GM12874 (cell line): ENCODE results near the gene MYO1H.

Source experiments
- TF ChIP-seq, protein P1 (sequence below): IDR thresholded peaks from 2 replicates; pipeline ENCODE4 v1.5.1; 2011; ENCODE audit warnings: low read depth, mild to moderate bottlenecking, control low read depth, low read length, moderate library complexity; ENCODE audit not compliant: insufficient read depth

The MYO1H gene

DNA sequence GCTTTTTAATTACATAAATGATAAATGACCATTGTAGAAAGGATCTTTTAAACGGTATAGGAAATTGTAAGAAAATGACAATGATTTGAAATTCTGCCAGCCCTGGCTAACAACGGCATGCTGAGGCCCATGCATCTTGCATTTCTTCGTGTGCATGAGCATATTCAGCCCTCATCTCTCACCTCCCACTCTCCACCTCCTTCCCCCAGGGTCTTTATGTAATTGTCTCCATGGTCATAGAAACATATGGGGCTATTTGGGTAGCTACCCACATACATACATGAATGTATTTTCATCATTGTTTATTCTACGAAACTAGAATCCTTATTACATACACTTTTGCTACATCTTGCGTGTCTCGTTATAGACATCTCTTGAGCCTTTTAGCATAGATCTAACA lies 4.5 kb downstream of the MYO1H start:
- TF ChIP-seq, protein P1, sequence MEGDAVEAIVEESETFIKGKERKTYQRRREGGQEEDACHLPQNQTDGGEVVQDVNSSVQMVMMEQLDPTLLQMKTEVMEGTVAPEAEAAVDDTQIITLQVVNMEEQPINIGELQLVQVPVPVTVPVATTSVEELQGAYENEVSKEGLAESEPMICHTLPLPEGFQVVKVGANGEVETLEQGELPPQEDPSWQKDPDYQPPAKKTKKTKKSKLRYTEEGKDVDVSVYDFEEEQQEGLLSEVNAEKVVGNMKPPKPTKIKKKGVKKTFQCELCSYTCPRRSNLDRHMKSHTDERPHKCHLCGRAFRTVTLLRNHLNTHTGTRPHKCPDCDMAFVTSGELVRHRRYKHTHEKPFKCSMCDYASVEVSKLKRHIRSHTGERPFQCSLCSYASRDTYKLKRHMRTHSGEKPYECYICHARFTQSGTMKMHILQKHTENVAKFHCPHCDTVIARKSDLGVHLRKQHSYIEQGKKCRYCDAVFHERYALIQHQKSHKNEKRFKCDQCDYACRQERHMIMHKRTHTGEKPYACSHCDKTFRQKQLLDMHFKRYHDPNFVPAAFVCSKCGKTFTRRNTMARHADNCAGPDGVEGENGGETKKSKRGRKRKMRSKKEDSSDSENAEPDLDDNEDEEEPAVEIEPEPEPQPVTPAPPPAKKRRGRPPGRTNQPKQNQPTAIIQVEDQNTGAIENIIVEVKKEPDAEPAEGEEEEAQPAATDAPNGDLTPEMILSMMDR = no peak

DNA sequence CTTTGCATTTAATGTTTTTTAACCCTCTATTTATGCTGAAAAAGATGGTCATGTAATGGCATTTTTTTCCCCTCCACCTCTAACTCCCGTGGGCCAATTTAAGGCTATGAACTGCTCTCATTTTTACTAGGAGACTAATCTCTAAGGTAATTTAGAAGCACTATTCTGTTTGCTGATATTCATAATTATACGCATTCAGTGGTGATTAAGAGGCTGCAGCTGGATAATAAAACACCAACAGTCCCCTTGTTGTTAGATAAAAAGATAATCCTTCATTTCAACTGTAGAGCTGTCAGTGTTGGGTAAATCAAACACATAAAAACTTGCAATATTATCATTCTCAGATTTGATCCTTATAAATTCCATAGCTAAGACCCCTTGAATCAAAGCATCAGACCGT lies 8.9 kb downstream of the MYO1H start:
- TF ChIP-seq, protein P1 = no peak

GRCh38 chr12:109357032-109357431 lies 9.3 kb downstream of the MYO1H start:
- TF ChIP-seq, protein P1 = no peak

- TF ChIP-seq, protein P1 = no peak
Measured at GRCh38 chr12:109358154-109358869, 10.6 kb downstream of the MYO1H start.

- TF ChIP-seq, protein P1 = no peak
Measured at GRCh38 chr12:109359131-109359690, 11.5 kb downstream of the MYO1H start.

DNA sequence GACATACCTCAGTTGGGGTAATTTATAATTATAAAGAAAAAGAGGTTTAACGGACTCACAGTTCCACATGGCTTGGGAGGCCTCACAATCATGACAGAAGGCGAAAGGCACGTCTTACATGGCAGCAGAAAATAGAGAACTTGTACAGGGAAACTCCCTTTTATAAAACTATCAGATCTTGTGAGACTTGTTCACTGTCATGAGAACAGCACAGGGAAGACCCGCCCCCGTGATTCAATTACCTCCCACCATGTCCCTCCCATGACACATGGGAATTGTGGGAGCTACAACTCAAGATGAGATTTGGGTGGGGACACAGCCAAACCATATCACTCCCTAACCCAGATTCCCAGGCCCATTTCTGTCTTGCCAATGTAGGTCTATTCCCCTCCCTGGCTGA lies 22.1 kb downstream of the MYO1H start:
- TF ChIP-seq, protein P1 = no peak

- TF ChIP-seq, protein P1 = no peak
Measured at GRCh38 chr12:109377139-109377685, 29.5 kb downstream of the MYO1H start.
